CD4-positive, alpha-beta T cell (primary cell): Measurements from ENCODE around the gene ZNF345. TPM values are rescaled to one million over a fixed set of nuclear protein-coding genes. Genes with fewer than 3 reads are reported as not detected.

Source experiments
- ATAC-seq: fragments of 200-7000 bp; cut with Tn5 transposase; one replicate; pipeline ENCODE4 v1.10.0; 2022; ENCODE audit warnings: mild to moderate bottlenecking; ENCODE audit not compliant: poor library complexity
- CTCF ChIA-PET: fragments of 350-600 bp; sonication (Branson Sonifier 250); formaldehyde crosslinking; loops from one replicate; lab custom pipeline; 2021; ENCODE audit warnings: antibody characterized with exemption, inconsistent platforms; lab: Charles Lee
- POLR2A ChIA-PET: fragments of 350-600 bp; sonication (Branson Sonifier 250); formaldehyde crosslinking; loops from one replicate; lab custom pipeline; 2021; ENCODE audit warnings: antibody characterized with exemption, inconsistent platforms; lab: Charles Lee
- DNase-seq, 14 experiments: peaks; one replicate each; pipeline ENCODE4 v3.0.0-alpha.2; 2013 to 2020; ENCODE audit warnings: mixed read lengths in 2 of 14
- H3K27ac ChIP-seq, 2 donors: one replicate each; pipeline versions ENCODE4 v1.5.1 to v1.7.0; 2013; ENCODE audit warnings: low read length in 2 of 2, low read depth in 1 of 2, mild to moderate bottlenecking in 1 of 2
- H3K27me3 ChIP-seq, 2 experiments: 1 replicate in 1 of 2; 2 replicates in 1 of 2; pipeline versions ENCODE4 v1.6.1 to v1.7.0; 2013; ENCODE audit warnings: low read length in 2 of 2, control low read depth in 1 of 2, mild to moderate bottlenecking in 1 of 2, moderate library complexity in 1 of 2; ENCODE audit not compliant: insufficient read depth in 2 of 2, control insufficient read depth in 1 of 2
- H3K36me3 ChIP-seq: one replicate; pipeline ENCODE4 v1.6.1; 2013; ENCODE audit warnings: low read length, control low read depth; ENCODE audit not compliant: insufficient read depth
- H3K4me1 ChIP-seq: one replicate; pipeline ENCODE4 v1.6.1; 2013; ENCODE audit warnings: low read length, control low read depth; ENCODE audit not compliant: insufficient read depth
- H3K4me3 ChIP-seq: one replicate; pipeline ENCODE4 v1.5.1; 2013; ENCODE audit warnings: mild to moderate bottlenecking, low read length, moderate library complexity
- H3K9me3 ChIP-seq, 2 experiments: 1 replicate in 1 of 2; 2 replicates in 1 of 2; pipeline versions ENCODE4 v1.6.1 to v1.7.0; 2013; ENCODE audit warnings: low read length in 2 of 2, mild to moderate bottlenecking in 2 of 2, control low read depth in 1 of 2, moderate library complexity in 1 of 2; ENCODE audit not compliant: control insufficient read depth in 1 of 2, insufficient read depth in 1 of 2
- H3K27ac Mint-ChIP-seq: one replicate; pipeline ENCODE4 v1.8.0; 2020; ENCODE audit warnings: mixed read lengths
- H3K27me3 Mint-ChIP-seq: one replicate; pipeline ENCODE4 v1.8.0; 2021; ENCODE audit warnings: mixed read lengths
- H3K36me3 Mint-ChIP-seq: one replicate; pipeline ENCODE4 v1.8.0; 2021; ENCODE audit warnings: low read depth, mixed read lengths
- H3K4me1 Mint-ChIP-seq: one replicate; pipeline ENCODE4 v1.8.0; 2021; ENCODE audit warnings: low read depth, mixed read lengths
- H3K4me3 Mint-ChIP-seq: one replicate; pipeline ENCODE4 v1.8.0; 2020; ENCODE audit warnings: mild to moderate bottlenecking, mixed read lengths
- H3K9me3 Mint-ChIP-seq: one replicate; pipeline ENCODE4 v1.8.0; 2020; ENCODE audit warnings: mixed read lengths
- CTCF ChIP-seq: fragments of 200-600 bp; IDR thresholded peaks from one replicate; pipeline ENCODE4 v1.8.0; 2022; ENCODE audit warnings: antibody characterized with exemption, mild to moderate bottlenecking
- intact Hi-C, 2 experiments: fragments of 100-400 bp; cut with DNase I in 1 of 2; cut with micrococcal nuclease in 1 of 2; formaldehyde crosslinking; loops; one replicate each; pipeline versions ENCODE4 v1.15.1 to v1.9.0; 2023 to 2025; cut with DNase I, micrococcal nuclease
- total RNA-seq, 174 experiments: library from RNA in 2 of 174; stranded (reverse) in 2 of 174; gene quantifications; one replicate each; pipeline ENCODE4 v1.2.3 and lab custom pipeline; 2021 to 2026

Gene ZNF345
- total RNA-seq, 2 experiments from 2014 or later, result 5.9 to 7.1 TPM

- no peak for DNase-seq
- H3K27ac Mint-ChIP-seq, result no peak overlapping the region
- peaks cover 19% of the 10 kb centered on the region for H3K36me3 ChIP-seq
- H3K4me3 ChIP-seq, result no peak overlapping the region
- CTCF ChIA-PET, result interaction anchor here (2.3 kb wide), 1 partner anchor 14 kb away, joined by 13 read pairs; the partner anchor contains the start of gene ZNF790
- no peaks in the 10 kb centered on the region for H3K27me3 Mint-ChIP-seq
- H3K4me3 Mint-ChIP-seq, result no peak overlapping the region
- intact Hi-C loops, result loop anchor here (2.0 to 10.0 kb wide), 8 partner anchors 65 to 737 kb away; partner anchors contain the start of genes ZNF461 (in 2 of the 2), OVOL3 (in 1 of the 2), POLR2I (in 1 of the 2) and TBCB (in 1 of the 2)
- H3K36me3 Mint-ChIP-seq, result peaks cover 21% of the 10 kb centered on the region
- H3K27me3 ChIP-seq, result no peaks in the 10 kb centered on the region
- no peak overlapping the region for H3K27ac ChIP-seq
- ATAC-seq, result no peak
- H3K9me3 ChIP-seq, result peaks cover 10 to 22% of the 10 kb centered on the region in 2 experiments
- POLR2A ChIA-PET, result interaction anchor here (3.4 kb wide), 1 partner anchor 78 kb away, joined by 26 read pairs; the partner anchor contains the start of gene ZNF850
- TF ChIP-seq CTCF, result no peak
- peaks cover 9% of the 10 kb centered on the region for H3K9me3 Mint-ChIP-seq
- H3K4me1 Mint-ChIP-seq, result peaks cover 15% of the 10 kb centered on the region
- H3K4me1 ChIP-seq, result peaks cover 29% of the 10 kb centered on the region
Measured at GRCh38 chr19:36851898-36852297, 1.2 kb downstream of the ZNF345 start.

DNA sequence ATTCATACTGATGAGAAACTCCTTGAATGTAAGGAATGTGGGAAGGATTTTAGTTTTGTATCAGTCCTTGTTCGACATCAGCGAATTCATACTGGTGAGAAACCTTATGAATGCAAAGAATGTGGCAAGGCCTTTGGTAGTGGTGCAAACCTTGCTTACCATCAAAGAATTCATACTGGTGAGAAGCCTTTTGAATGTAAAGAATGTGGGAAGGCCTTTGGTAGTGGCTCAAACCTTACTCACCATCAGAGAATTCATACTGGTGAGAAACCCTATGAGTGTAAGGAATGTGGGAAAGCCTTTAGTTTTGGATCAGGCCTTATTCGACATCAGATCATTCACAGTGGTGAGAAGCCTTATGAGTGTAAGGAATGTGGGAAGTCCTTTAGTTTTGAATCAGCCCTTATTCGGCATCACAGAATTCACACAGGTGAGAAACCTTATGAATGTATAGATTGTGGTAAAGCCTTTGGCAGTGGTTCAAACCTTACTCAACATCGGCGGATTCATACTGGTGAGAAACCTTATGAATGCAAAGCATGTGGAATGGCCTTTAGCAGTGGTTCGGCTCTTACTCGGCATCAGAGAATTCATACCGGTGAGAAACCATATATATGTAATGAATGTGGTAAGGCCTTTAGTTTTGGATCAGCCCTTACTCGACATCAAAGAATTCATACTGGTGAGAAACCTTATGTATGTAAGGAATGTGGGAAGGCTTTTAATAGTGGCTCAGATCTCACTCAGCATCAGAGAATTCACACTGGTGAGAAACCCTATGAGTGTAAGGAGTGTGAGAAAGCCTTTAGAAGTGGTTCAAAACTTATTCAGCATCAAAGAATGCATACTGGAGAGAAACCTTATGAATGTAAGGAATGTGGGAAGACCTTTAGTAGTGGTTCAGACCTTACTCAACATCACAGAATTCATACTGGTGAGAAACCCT is 26.6 kb downstream of the ZNF345 start:
- no peak for DNase-seq
- Histone ChIP-seq H3K27me3 (no peaks in the 10 kb centered on the region), H3K4me1 (no peaks in the 10 kb centered on the region), H3K9me3 (peaks cover 34 to 98% of the 10 kb centered on the region in 2 experiments), H3K4me3 (no peak overlapping the region), H3K36me3 (peaks cover 34% of the 10 kb centered on the region), H3K27ac (no peak overlapping the region)
- TF ChIP-seq CTCF, result no peak
- intact Hi-C loops, result no loop called here
- Mint-ChIP-seq H3K4me3 (no peak overlapping the region), H3K27me3 (no peaks in the 10 kb centered on the region), H3K9me3 (peaks cover 28% of the 10 kb centered on the region), H3K27ac (no peak overlapping the region), H3K36me3 (peaks cover 86% of the 10 kb centered on the region), H3K4me1 (no peaks in the 10 kb centered on the region)
- POLR2A ChIA-PET, result no interaction called here
- no peak for ATAC-seq
- CTCF ChIA-PET, result no interaction called here

GRCh38 chr19:36891768-36892357 is 41.2 kb downstream of the ZNF345 start:
- intact Hi-C loops, result no loop called here
- CTCF ChIA-PET, result no interaction called here
- H3K4me3 Mint-ChIP-seq, result no peak overlapping the region

More at GRCh38 chr19:36891768-36892357, 41.2 kb downstream of the ZNF345 start:
- DNase-seq (no peak), ATAC-seq (no peak)
- Histone ChIP-seq H3K4me1 (no peaks in the 10 kb centered on the region), H3K27ac (no peak overlapping the region), H3K4me3 (no peak overlapping the region), H3K36me3 (peaks cover 42% of the 10 kb centered on the region), H3K27me3 (no peaks in the 10 kb centered on the region), H3K9me3 (peaks cover 36 to 94% of the 10 kb centered on the region in 2 experiments)
- Mint-ChIP-seq H3K27me3 (no peaks in the 10 kb centered on the region), H3K27ac (no peak overlapping the region), H3K4me1 (no peaks in the 10 kb centered on the region), H3K36me3 (peaks cover 97% of the 10 kb centered on the region), H3K9me3 (peaks cover 23% of the 10 kb centered on the region)
- POLR2A ChIA-PET, result no interaction called here
- TF ChIP-seq CTCF, result no peak
